Neural crest cell (in vitro differentiated cells): ENCODE results near the gene FBP1. TPM values are rescaled to one million over a fixed set of nuclear protein-coding genes. Genes with fewer than 3 reads are reported as not detected.
A peak's percentile ranks its signal among the peaks of the same experiment; 100 is the strongest.

Experiments used
- DNase-seq: peaks from one replicate; pipeline ENCODE4 v3.0.0; 2021; ENCODE audit warnings: low read depth, mixed read lengths, low spot score
- H3K27ac Mint-ChIP-seq: one replicate; pipeline ENCODE4 v1.8.0; 2021; ENCODE audit warnings: mild to moderate bottlenecking, mixed read lengths; ENCODE audit not compliant: unreplicated experiment
- H3K27me3 Mint-ChIP-seq: 2 replicates; pipeline ENCODE4 v1.8.0; 2021; ENCODE audit warnings: low read depth, mild to moderate bottlenecking, mixed read lengths
- H3K36me3 Mint-ChIP-seq: 2 replicates; pipeline ENCODE4 v1.8.0; 2021; ENCODE audit warnings: low read depth, mild to moderate bottlenecking, mixed read lengths
- H3K4me1 Mint-ChIP-seq: 2 replicates; pipeline ENCODE4 v1.8.0; 2021; ENCODE audit warnings: mixed read lengths
- H3K4me3 Mint-ChIP-seq: one replicate; pipeline ENCODE4 v1.8.0; 2021; ENCODE audit warnings: mild to moderate bottlenecking, mixed read lengths
- H3K9me3 Mint-ChIP-seq: 2 replicates; pipeline ENCODE4 v1.8.0; 2021; ENCODE audit warnings: mixed read lengths
- total RNA-seq: library from RNA; stranded (reverse); gene quantifications from 2 replicates; pipeline ENCODE4 v1.2.1, GENCODE V29; 2021
- TF ChIP-seq, protein P1 (sequence below): fragments of 200-600 bp; sonication (generic); conservative IDR thresholded peaks from 2 replicates; pipeline ENCODE4 v1.5.0; 2021; ENCODE audit warnings: antibody characterized with exemption, mild to moderate bottlenecking

Gene FBP1
- total RNA-seq, 1 donor from 2014 or later, result 0.86 TPM

GRCh38 chr9:94664801-94665200 lies 25.5 kb upstream of the FBP1 start:
- Mint-ChIP-seq H3K4me1 (peaks cover 4% of the 10 kb centered on the region), H3K9me3 (no peaks in the 10 kb centered on the region), H3K36me3 (no peaks in the 10 kb centered on the region), H3K27me3 (no peaks in the 10 kb centered on the region), H3K4me3 (no peak overlapping the region), H3K27ac (no peak overlapping the region)
- DNase-seq, result no peak
- TF ChIP-seq, protein P1, sequence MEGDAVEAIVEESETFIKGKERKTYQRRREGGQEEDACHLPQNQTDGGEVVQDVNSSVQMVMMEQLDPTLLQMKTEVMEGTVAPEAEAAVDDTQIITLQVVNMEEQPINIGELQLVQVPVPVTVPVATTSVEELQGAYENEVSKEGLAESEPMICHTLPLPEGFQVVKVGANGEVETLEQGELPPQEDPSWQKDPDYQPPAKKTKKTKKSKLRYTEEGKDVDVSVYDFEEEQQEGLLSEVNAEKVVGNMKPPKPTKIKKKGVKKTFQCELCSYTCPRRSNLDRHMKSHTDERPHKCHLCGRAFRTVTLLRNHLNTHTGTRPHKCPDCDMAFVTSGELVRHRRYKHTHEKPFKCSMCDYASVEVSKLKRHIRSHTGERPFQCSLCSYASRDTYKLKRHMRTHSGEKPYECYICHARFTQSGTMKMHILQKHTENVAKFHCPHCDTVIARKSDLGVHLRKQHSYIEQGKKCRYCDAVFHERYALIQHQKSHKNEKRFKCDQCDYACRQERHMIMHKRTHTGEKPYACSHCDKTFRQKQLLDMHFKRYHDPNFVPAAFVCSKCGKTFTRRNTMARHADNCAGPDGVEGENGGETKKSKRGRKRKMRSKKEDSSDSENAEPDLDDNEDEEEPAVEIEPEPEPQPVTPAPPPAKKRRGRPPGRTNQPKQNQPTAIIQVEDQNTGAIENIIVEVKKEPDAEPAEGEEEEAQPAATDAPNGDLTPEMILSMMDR, result no peak

GRCh38 chr9:94663640-94664039 lies 24.3 kb upstream of the FBP1 start:
- TF ChIP-seq, protein P1, result no peak
- no peak overlapping the region for H3K27ac Mint-ChIP-seq
- DNase-seq, result no peak
- no peaks in the 10 kb centered on the region for H3K9me3 Mint-ChIP-seq
- H3K4me1 Mint-ChIP-seq, result no peaks in the 10 kb centered on the region
- no peak overlapping the region for H3K4me3 Mint-ChIP-seq
- H3K36me3 Mint-ChIP-seq, result no peaks in the 10 kb centered on the region
- H3K27me3 Mint-ChIP-seq, result no peaks in the 10 kb centered on the region

GRCh38 chr9:94663140-94663539 lies 23.8 kb upstream of the FBP1 start:
- Mint-ChIP-seq H3K36me3 (no peaks in the 10 kb centered on the region), H3K4me1 (no peaks in the 10 kb centered on the region), H3K9me3 (no peaks in the 10 kb centered on the region), H3K27me3 (no peaks in the 10 kb centered on the region), H3K27ac (no peak overlapping the region), H3K4me3 (no peak overlapping the region)
- DNase-seq, result no peak
- TF ChIP-seq, protein P1, result no peak

- Mint-ChIP-seq H3K27me3 (no peaks in the 10 kb centered on the region), H3K4me1 (peaks cover 15% of the 10 kb centered on the region), H3K4me3 (no peak overlapping the region), H3K9me3 (no peaks in the 10 kb centered on the region), H3K27ac (peak overlapping the region; percentile 32), H3K36me3 (no peaks in the 10 kb centered on the region)
- no peak for DNase-seq
- TF ChIP-seq, protein P1, result no peak
Measured at GRCh38 chr9:94657021-94657725, 17.9 kb upstream of the FBP1 start.

DNA sequence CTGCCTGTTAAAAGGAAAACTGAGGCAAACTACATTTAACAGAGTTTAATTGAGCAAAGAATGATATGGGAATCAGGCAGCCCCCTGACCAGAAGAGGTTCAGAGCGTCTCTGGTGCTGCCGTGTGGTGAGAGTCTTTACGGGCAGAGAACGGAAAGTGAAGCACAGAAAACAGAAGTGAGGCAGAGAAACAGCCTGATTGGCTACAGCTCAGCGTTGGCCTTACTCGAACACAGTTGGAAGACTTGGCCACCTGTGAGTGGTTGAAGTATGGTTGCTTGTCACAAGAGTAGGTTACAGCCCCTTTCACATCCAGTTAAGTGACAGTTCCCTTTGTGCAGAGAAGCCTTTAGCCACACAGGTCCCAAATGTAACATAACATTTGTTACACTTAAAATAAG lies 16.9 kb upstream of the FBP1 start:
- Mint-ChIP-seq H3K9me3 (no peaks in the 10 kb centered on the region), H3K36me3 (no peaks in the 10 kb centered on the region), H3K27me3 (no peaks in the 10 kb centered on the region), H3K27ac (no peak overlapping the region), H3K4me3 (no peak overlapping the region), H3K4me1 (peaks cover 19% of the 10 kb centered on the region)
- TF ChIP-seq, protein P1, result no peak
- DNase-seq, result no peak
